HFF-Myc (cell line): ENCODE measurements around the gene TRIM37.

Experiments used
- DNase-seq: peaks from one replicate; pipeline ENCODE4 v3.0.0-alpha.2; 2011; ENCODE audit warnings: low read depth; ENCODE audit errors: extremely low read depth
- H3K4me3 ChIP-seq: replicated peaks from 2 replicates; pipeline ENCODE4 v1.5.1; 2011; ENCODE audit warnings: low read depth, mild to moderate bottlenecking, control low read depth, low read length
- CTCF ChIP-seq: IDR thresholded peaks from 2 replicates; pipeline ENCODE4 v1.5.1; 2012; ENCODE audit warnings: mild to moderate bottlenecking, low read depth, low read length, control low read depth; ENCODE audit errors: missing control alignments

TRIM37 gene

DNA sequence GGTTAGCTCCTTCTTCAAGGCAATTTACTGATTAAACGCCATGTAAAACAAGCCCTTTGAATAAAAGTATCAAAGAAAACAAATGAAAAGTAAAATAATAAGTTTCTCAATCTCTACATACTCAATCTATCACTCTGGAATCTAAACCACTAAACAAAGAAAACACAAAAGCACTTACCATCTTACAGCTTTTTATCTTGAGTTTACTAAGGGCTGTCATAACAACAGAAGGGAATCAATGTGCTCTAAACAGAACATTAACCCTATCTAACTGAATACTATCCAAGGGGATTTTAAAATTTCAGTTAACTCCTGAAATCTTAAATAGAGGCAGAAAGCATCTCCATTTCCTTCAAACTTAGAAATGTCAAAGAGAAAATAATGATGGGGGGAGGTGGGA lies 44.9 kb upstream of the TRIM37 start:
- no peak for DNase-seq
- TF ChIP-seq CTCF = no peak
- H3K4me3 ChIP-seq = peak overlapping the region; percentile 75; the same call in 1 of the 2 replicates

DNA sequence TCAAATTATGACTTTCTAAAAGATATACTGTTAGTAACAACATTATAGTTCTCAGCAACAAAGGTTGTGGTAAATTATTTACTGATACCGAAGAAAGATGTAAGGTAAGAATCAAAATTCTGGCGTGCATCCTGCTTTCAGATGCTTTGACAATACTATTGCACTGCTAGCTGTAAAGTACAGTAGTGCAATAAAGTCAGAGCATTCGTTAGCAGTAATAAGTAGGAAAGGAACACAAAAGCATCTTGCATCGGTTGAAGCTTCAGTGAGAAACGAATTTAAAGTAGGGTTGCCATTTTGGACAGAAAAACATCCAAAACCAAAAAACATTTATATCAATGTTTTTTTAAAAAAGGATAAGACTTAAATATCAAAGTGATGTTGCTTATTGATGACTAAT lies 44.3 kb upstream of the TRIM37 start:
- no peak for TF ChIP-seq CTCF
- no peak overlapping the region for H3K4me3 ChIP-seq
- DNase-seq = no peak

DNA sequence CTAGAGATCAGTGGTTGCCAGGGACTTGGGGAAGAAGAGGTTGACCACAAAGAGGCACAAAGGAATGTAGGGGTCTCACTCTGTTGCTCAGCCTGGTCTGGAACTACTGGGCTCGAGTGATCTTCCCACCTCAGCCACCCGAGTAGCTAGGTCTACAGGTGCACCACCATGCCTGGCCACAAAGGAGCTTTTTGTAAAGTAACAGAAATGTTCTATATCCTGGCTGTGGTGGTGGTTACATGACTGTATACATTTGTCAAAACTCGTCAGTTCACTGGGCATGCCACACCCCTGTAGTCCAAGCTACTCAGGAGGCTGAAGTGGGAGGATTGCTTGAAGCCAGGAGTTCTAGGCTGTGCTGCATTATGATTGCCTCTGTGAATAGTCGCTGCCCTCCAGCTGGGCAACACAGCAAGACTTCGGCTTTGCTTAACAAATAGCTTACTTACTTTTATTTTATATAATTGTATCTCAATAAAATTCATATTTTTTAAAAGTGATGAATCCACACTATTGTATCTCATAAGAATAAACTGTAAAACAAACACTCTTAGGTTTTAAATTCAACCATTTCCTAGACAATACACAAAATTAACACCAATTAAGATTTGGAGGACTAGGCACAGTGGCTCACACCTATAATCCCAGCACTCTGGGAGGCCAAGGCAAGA lies 43.3 kb upstream of the TRIM37 start:
- no peak overlapping the region for H3K4me3 ChIP-seq
- no peak for TF ChIP-seq CTCF
- DNase-seq = no peak

DNA sequence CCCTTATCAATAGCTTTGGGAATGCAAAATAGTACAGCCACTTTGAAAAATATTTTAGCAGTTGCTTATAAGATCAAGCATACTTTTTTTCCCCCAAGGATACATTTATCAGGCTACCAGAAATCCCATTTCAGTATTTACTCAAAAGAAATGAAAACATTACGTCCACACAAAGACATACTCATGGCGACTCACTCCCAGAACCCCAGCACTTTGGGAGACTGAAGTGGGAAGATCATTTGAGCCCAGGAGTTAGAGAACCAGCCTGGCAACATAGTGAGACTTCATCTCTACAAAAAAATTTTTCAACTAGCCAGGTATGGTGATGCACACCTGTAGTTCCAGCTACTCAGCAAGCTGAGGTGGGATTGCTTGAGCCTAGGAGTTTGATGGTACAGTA lies 42.4 kb upstream of the TRIM37 start:
- no peak for DNase-seq
- TF ChIP-seq CTCF = no peak
- no peak overlapping the region for H3K4me3 ChIP-seq

- DNase-seq = no peak
- no peak overlapping the region for H3K4me3 ChIP-seq
- TF ChIP-seq CTCF = no peak
Measured at GRCh38 chr17:59145571-59146096, 39.0 kb upstream of the TRIM37 start.

- no peak overlapping the region for H3K4me3 ChIP-seq
Measured at GRCh38 chr17:59141860-59142259, 35.2 kb upstream of the TRIM37 start.

More at GRCh38 chr17:59141860-59142259, 35.2 kb upstream of the TRIM37 start:
- no peak for TF ChIP-seq CTCF
- DNase-seq = no peak
